NOMO-1 treated with DMSO at 0.1 percent for 48 hours (cell line): ENCODE results near the gene MICAL2.

Source experiments
- DNase-seq: peaks from one replicate; lab custom pipeline; 2025; ENCODE audit not compliant: unreplicated experiment; lab: John Stamatoyannopoulos, UW

MICAL2 gene

GRCh38 chr11:12114193-12115033 is 4.0 kb downstream of the MICAL2 start:
- no peak for DNase-seq

GRCh38 chr11:12116425-12117032 is 6.1 kb downstream of the MICAL2 start:
- DNase-seq, result no peak

DNA sequence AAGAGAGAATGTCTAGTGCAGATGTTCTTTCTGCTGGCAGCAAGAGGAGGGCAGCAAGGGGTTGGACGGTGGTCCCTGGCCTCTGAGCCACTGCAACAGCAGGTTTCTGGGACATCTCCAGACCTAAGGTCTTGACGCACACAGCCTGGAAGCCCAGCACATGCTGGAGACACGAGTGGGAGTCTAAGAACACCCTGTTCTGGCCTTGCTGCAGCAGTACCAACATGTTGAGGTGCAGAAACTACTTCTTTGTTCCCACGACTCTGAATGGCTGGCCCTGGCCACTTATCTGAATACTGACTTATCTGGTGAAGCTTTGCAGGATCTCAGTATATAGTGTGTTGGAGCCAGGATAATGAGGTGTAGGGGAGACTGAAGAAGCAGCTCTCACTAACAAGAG is 6.8 kb downstream of the MICAL2 start:
- no peak for DNase-seq

- DNase-seq, result no peak
These were observed 7.2 kb downstream of the MICAL2 start for GRCh38 chr11:12117611-12118010.

DNA sequence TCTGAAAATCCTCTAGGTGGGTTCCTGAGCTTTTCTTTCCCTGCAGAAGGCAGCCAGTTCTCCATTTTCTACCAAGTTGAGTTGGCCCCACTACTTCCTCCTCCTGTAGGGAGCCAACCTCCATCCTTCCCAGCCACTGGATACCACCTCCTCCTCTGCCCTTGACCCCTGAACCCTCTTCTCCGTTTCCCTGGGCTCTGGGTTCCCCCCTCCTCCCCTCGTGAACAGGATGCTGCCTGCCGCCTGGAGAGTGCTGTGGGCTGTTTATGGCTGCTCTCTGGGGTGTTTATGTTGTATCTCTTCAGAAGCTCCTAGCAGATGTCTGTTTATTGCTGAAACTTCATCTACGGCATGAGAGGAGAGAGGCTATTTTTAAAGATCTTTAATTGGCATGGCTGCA is 8.6 kb downstream of the MICAL2 start:
- peak; percentile 43 for DNase-seq

GRCh38 chr11:12119502-12119901 is 9.1 kb downstream of the MICAL2 start:
- DNase-seq, result no peak

DNA sequence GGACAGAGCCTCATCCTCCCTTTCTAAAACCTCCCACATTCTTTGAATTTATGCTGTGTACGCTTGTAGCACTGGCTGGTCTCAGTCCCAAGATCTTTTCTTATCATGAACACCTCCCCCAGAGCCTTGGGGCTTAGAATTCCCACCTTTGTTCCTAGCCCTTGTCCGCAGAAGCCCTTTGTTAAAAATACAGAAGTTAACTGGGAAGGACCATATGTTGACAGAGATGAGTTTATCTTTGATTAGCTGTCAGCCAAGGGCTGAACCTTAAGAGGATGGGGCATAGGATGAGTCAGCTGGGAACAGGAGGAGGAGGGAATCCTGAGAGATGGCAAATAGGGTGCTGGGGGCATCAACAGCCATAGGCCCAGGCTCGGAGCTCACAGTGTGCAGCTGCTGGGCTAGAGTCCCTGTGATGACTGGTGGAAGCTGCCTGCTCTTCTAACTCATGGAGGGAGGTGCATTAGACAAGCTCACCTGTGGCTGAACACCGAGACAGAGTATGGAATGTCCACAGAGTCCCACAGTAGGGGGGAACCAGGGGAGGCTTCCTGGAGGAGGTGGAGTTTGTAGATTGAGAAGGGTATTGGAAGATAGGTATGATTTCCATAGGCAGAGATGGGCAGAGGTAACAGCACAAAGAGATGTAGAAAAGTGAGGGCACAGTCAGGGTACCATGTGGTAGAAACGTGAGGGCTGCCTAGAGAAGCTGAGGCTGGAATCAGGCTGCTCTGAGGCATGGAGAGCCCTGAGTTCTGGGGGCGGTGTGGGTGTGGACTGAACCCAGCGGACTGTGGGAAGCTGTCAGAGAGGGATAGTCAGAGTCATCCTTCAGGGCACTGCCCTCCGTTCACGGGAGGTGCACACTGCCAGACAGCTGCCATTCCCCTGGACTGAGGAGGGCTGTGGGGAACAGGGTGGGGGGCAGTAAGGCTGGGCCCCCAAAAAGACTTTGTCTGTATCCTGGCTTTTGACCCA is 9.9 kb downstream of the MICAL2 start:
- no peak for DNase-seq

- DNase-seq, result no peak
These were observed 10.6 kb downstream of the MICAL2 start for GRCh38 chr11:12121011-12121410.

DNA sequence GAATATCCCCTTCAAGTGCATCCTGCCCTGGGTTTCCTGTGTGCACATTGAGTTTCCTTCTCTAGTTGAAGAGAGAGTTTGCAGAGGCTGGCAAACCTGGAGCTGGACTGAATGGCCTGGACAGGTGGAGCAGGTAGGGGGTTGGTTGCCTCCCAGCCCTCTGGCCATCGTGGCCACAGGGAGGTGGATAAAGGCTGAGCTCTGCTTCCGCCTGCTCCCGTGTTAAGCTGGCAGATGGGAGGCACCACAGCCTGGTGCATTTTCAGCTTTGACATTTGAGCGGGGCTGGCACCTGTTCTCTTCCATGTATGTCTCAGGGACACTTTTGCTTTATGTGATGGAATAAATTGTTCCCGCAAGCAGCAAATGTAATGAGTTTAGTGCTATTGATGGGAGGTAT is 11.1 kb downstream of the MICAL2 start:
- DNase-seq, result no peak

- no peak for DNase-seq
These were observed 11.7 kb downstream of the MICAL2 start for GRCh38 chr11:12122083-12122482.

DNA sequence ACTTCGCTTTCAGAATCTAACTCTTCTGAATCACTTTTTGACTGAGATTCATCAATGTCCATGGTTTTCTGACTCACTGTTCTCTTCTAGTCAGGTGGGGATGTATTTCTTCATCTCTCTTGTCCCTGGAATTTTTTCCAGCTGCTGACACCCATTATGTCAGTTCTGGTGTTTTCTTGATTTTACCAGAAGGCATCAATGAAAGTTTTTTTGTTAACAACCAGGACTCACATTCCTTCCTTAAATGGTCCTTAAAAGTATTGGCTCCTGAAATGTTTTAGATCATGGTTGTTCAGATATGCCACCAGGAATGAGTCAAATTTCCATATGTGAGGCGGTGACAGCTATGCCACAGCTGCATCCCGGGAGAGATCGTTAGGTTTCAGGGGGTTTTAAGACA is 12.9 kb downstream of the MICAL2 start:
- DNase-seq, result no peak

- DNase-seq, result no peak
These were observed 13.4 kb downstream of the MICAL2 start for GRCh38 chr11:12123799-12124198.

DNA sequence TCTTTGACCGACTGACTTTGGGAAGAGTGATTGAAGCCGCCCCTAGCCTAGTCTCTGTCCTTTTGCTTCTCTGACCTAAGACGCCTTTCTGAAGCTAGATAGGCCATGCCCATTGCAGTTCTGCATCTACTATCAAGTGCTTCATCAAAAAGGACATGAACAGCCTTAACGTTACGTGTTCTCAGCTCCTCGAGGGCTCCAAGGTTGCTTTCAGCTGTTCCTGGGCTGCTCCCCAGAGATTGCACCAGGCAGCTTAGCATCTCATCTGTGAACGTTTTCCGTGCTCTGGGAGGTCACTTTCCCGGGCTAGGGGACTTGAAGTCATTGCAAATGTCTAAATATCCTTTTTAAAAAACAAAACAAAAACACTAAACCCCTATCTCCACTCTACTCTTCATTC is 13.9 kb downstream of the MICAL2 start:
- no peak for DNase-seq

DNA sequence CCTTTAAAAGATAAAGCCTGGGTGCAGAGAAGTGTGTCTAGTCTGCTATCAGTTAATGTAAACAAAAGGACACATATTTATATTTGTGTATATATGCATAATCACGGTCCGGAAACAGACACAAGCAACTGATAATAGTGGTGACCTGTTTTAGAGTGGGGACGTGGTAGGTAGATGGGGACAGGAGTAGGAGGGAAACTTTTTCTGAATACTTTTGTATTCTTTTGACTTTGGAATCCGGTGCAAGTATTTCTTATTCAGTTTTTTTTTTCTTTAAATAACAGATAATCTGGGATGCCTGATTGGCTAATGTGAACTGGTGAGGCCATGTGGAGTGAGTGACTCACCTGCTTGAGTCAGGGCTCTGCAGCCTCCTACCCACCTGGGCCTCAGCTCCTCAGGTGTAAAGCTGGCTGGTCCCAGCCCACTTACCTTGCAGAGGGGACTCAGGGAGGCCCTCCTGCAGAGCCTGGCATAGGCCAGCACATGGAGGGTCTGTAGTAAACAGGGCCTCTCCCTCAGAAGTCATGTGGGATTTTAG is 15.3 kb downstream of the MICAL2 start:
- DNase-seq, result no peak

GRCh38 chr11:12126344-12127019 is 16.1 kb downstream of the MICAL2 start:
- peak; percentile 80 for DNase-seq

GRCh38 chr11:12127206-12127898 is 17.0 kb downstream of the MICAL2 start:
- DNase-seq, result no peak

GRCh38 chr11:12128301-12128751 is 17.9 kb downstream of the MICAL2 start:
- DNase-seq, result peak; percentile 80

DNA sequence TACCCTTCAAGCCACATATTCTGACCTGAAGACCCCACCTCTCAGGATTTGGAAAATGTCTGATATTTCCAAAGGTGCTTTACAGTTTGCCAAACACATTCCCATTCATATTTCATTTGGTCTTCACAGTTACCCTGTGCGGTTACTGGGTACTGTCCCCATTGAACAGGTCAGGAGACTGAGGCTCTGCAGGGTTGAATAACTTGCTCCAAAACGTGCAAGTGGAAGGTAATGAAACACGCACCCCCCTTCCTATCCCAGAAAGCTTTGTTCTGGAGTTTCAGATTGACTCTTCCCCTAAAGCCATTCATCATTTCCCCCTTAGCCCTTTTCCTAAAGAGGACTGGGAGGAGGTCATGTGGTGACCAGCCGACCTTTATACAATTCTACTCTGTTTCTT is 18.8 kb downstream of the MICAL2 start:
- no peak for DNase-seq

DNA sequence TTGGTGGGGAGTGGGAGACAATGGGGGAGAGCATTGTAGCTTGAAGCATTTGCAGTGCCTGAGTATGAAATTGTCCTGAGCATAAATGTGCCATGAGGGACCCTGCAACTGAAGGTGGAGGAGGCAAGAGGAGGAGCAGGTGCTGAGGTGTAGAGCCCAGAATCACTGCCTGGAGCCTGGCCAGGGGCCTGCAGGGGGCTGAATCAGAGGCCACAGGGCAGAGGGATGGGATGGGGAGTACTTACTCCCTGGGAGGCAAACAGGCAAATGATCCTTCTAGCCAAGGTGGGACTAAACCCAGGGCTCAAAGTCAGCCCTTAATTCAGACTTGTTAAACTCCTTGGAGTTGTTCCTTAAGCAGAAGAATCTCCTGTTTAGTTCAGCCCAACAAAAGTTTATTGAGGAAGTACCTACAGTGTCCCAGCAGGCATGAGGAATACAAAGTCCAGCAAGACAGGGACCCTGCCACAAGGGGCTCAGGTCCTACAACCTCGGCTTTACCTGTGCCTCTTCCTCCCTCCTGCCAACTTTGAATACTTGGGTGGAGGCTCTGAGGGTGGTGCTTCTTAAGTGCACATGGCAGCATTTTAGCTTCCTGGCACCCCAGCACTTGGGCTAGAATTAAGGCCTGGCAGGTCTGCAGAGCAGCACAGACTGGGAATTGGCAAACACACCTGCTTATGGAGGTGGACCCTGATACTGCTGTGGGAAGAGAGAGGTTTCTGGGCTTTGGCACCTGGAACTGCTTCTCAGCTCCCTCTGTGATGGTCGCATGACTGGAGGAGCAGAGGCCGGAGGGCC is 20.0 kb downstream of the MICAL2 start:
- no peak for DNase-seq
